GM19467 (cell line): ENCODE results near the gene PRLHR.
A peak's percentile ranks its signal among the peaks of the same experiment; 100 is the strongest.

Experiments
- ATAC-seq: cut with Tn5 transposase; IDR thresholded peaks from one replicate; pipeline ENCODE4 v1.9.1; 2021; ENCODE audit warnings: mild to moderate bottlenecking, moderate library complexity; ENCODE audit not compliant: unreplicated experiment

The PRLHR gene

DNA sequence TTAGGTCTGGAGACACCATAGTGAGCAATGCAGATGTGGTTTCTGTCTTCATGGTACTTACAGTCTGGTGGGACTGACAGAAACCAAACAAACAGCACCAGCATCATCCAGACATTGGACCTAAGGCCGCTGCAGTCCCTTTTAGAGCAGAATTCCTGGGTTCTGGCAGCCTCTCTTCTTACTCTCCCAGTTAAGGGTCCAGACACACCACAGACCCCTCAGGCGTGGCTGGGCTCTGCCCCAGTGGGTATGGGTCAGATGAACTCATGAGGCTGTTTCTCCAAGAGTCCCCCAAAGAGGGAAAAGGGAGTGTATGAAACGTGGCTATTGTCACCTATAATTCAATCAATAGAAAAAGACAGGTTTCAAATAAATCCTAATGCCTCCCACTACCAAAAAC, 31.3 kb downstream of the PRLHR start:
- no peak for ATAC-seq

DNA sequence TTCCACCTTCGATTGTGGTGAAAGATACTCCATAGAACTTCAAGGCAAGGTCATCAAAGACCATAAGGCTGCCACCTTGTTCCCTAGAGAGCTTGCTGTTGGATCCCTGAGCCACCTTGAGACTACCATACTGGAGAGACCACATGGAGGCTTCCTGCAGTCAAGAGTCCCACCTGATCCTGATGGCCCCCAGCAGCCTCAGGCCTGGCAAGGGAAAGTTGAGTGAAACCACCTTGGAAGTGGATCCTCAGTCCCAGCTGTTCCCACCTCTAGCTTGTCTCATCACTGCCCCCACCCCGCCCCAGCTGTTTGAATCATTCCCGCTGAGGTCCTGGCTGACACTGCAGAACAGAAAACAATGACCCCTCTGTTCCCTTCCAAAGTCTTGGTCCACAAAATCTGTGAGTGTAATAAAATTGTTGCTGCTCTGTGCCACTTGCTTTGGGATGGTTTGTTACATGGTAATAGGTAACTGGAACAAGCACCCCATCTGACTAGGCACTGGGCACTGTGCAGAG, 32.0 kb downstream of the PRLHR start:
- ATAC-seq: no peak

GRCh38 chr10:118562851-118563250, 32.6 kb downstream of the PRLHR start:
- no peak for ATAC-seq

- no peak for ATAC-seq
Observed at GRCh38 chr10:118557946-118558345, 37.5 kb downstream of the PRLHR start.

- no peak for ATAC-seq
Observed at GRCh38 chr10:118551535-118552100, 43.8 kb downstream of the PRLHR start.

GRCh38 chr10:118547282-118547681, 48.2 kb downstream of the PRLHR start:
- ATAC-seq: no peak

- no peak for ATAC-seq
Observed at GRCh38 chr10:118546479-118546878, 49.0 kb downstream of the PRLHR start.

DNA sequence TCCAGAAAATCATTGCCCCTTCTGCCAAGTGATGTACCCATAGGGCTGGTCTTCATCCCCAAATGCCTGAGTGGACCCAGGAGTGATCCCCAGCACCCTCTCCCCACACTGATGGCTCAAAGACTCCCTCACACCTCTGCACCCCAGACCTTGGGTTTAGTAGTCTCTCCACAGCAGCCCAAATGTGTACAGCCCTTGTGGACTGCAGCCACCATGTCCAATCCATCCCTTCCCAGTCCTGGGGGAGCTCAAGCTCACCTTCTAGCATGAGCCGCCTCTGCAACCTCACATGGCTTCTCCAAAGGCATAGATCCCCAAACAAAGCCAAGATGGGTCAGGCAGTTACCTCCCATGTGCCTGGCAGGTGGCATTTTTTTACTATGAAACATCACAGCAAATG, 50.1 kb downstream of the PRLHR start:
- no peak for ATAC-seq

DNA sequence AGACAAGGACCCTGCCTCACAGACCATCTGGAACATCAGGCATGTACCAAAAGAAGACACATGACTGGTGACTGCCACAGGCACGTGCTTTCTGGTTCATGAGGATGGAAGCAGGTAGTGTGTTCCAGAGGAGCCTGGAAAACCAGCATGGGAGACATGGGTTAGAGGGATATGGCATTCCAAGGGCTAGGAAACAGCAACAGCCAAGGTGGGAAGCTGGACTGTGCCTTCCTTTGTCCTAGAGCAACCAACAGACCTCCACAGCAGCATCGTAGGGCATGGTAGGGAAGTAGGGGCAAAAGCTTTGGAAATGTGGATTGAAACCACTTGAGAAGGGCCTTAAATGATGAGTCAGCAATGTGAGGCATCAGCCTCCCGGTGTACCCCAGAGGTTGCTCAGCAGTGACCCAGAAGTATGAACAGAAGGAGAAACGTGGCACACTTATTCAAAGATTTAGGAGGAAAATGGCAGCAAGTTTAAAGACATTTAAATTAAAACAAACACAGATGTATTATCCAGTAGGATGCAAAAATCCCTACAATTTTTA, 51.0 kb downstream of the PRLHR start:
- ATAC-seq: no peak

GRCh38 chr10:118543714-118544400, 51.6 kb downstream of the PRLHR start:
- peak; percentile 80 for ATAC-seq

GRCh38 chr10:118542745-118543144, 52.7 kb downstream of the PRLHR start:
- ATAC-seq: no peak

DNA sequence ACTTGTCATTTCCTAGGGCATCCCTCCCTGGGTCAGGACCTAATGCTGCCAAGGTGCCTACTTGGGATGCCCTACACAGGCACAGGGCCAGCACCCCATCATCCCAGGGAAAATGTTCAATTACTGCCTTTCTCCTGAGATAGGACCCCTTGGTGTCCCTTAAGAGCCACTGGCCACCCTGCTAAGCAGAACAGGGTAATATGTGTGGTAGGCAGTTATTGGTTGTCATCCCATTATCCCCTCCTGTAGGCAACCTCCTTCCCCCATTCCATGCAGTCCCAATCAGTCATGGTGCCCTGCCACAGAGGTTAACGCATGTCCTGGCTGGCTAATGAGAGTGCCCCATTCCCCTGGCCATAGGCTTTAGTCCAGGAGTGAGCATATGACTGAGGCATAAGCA, 53.2 kb downstream of the PRLHR start:
- ATAC-seq: no peak

DNA sequence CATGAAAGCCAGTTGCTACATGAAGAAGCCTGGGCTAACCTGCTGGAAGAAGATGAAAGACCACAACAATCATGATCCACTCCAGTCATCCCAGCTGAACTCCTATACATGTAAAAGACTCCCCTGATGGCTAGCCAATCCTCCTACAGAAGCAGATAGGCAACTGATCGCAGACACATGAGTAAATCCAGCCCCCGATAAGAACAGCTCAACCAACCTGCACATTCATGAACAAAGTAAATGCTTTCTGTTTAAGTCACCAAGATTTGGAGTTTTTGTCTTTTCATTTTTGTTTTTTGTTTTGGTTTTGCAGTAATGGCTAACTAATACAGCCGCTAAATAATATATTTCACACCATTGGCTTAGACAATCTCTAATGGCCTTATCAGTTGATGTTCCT, 53.7 kb downstream of the PRLHR start:
- no peak for ATAC-seq
